Mesendoderm (in vitro differentiated cells): ENCODE data around the gene TNK2.

Experiments used
- DNase-seq: peaks from one replicate; pipeline ENCODE4 v3.0.0; 2013
- H2AK5ac ChIP-seq: 2 replicates; pipeline ENCODE4 v1.6.1; 2013; ENCODE audit warnings: low read length, inconsistent platforms
- H2BK120ac ChIP-seq: 2 replicates; pipeline ENCODE4 v1.6.1; 2013; ENCODE audit warnings: low read depth, mild to moderate bottlenecking, low read length, moderate library complexity, mixed read lengths
- H2BK15ac ChIP-seq: replicated peaks from 2 replicates; pipeline ENCODE4 v1.6.1; 2013; ENCODE audit warnings: low read depth, mild to moderate bottlenecking, moderate library complexity
- H2BK5ac ChIP-seq: 2 replicates; pipeline ENCODE4 v1.6.1; 2013; ENCODE audit warnings: low read length, inconsistent platforms
- H3K18ac ChIP-seq: 2 replicates; pipeline ENCODE4 v1.6.1; 2013; ENCODE audit warnings: mild to moderate bottlenecking, low read length, mixed read lengths
- H3K23ac ChIP-seq: one replicate; pipeline ENCODE4 v1.6.1; 2013; ENCODE audit warnings: low read length
- H3K27ac ChIP-seq: 2 replicates; pipeline ENCODE4 v1.5.1; 2013; ENCODE audit warnings: low read depth, mild to moderate bottlenecking, inconsistent platforms, low read length, moderate library complexity
- H3K27me3 ChIP-seq: 2 replicates; pipeline ENCODE4 v1.6.1; 2013; ENCODE audit warnings: low read length, control low read depth, mild to moderate bottlenecking, inconsistent platforms; ENCODE audit not compliant: insufficient read depth, poor library complexity
- H3K36me3 ChIP-seq: 2 replicates; pipeline ENCODE4 v1.6.1; 2013; ENCODE audit warnings: low read length, inconsistent platforms; ENCODE audit not compliant: control insufficient read depth, insufficient read depth
- H3K4ac ChIP-seq: one replicate; pipeline ENCODE4 v1.6.1; 2013; ENCODE audit warnings: low read depth, mild to moderate bottlenecking, low read length, moderate library complexity
- H3K4me1 ChIP-seq: 2 replicates; pipeline ENCODE4 v1.6.1; 2013; ENCODE audit warnings: low read depth, low read length, inconsistent platforms; ENCODE audit not compliant: control insufficient read depth
- H3K4me2 ChIP-seq: 2 replicates; pipeline ENCODE4 v1.6.1; 2013; ENCODE audit warnings: low read length
- H3K4me3 ChIP-seq: 2 replicates; pipeline ENCODE4 v1.5.1; 2013; ENCODE audit warnings: mild to moderate bottlenecking, low read length
- H3K56ac ChIP-seq: one replicate; pipeline ENCODE4 v1.6.1; 2013; ENCODE audit warnings: low read length
- H3K79me1 ChIP-seq: 2 replicates; pipeline ENCODE4 v1.6.1; 2013; ENCODE audit warnings: low read length, inconsistent platforms
- H3K79me2 ChIP-seq: 2 replicates; pipeline ENCODE4 v1.6.1; 2013; ENCODE audit warnings: mild to moderate bottlenecking, low read length; ENCODE audit not compliant: control insufficient read depth, insufficient read depth
- H3K9ac ChIP-seq: 2 replicates; pipeline ENCODE4 v1.6.1; 2013; ENCODE audit warnings: low read length, inconsistent platforms
- H4K5ac ChIP-seq: one replicate; pipeline ENCODE4 v1.6.1; 2013; ENCODE audit warnings: low read length
- H4K8ac ChIP-seq: one replicate; pipeline ENCODE4 v1.6.1; 2013; ENCODE audit warnings: low read depth, mild to moderate bottlenecking, control low read depth, low read length, moderate library complexity
- WGBS: extraction: QIAGEN DNeasy Blood & Tissue Kit; methylation state at CpG from one replicate; pipeline ENCODE4 v1.1.7; 2013; ENCODE audit warnings: low lambda C conversion rate, missing lambda C conversion rate; ENCODE audit not compliant: insufficient coverage; ENCODE audit errors: extremely low coverage; 5-methylcytosine and 5-hydroxymethylcytosine counted together

Gene TNK2

DNA sequence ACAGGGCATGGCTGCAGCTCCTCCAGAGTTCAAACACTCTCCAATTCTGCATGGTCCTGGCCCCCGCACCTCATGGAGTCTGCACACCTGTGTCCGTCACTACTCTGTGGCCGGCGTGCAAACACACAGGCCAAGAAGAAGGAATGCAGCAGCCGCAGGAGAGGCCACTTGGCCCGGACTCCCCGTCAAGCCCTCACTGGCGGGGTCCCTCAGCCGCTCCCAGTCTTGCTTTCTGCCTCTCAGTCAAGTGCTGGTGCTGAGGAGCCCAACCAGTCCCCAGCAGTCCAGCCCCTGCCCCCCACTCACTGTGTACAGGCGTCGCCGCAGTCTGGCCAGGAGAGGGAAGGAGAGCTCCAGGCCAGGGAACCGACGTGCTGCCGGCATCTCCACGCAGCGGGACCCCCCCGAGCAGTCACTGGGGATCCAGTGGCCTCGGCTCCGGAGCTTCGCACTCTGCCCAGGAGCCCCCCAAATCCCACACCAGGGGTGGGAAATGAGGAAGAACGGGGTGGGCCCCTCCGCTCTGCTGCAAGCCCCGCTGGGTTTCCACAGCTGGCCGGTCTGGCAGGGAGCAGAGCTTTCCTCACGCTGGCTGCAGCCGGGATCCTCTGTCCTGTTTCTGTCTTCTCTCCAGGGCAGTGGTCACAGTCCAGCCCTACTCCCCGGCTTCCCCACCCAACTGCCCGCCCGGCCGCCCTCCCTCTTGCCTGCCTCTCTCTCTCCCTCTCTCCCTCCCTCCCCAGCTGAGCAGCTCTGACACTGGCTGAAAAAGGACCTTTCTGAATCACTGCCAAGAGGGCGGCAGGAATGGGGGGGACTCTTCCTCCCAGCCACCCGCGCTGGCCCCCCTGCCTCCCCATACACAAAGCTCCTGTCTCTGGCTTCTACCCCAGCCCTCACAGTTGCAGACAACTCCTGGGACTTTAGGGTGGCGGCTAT, 16.0 kb downstream of the TNK2 start:
- Histone ChIP-seq H2AK5ac (no peak overlapping the region), H3K79me2 (no peaks in the 10 kb centered on the region), H3K23ac (no peak overlapping the region), H3K18ac (peak overlapping the region; percentile 0), H3K36me3 (peaks cover 2% of the 10 kb centered on the region), H3K27me3 (no peaks in the 10 kb centered on the region), H3K4ac (no peak overlapping the region), H3K56ac (peak overlapping the region; percentile 26), H3K79me1 (peaks cover 3% of the 10 kb centered on the region), H2BK120ac (no peak overlapping the region), H3K4me1 (peaks cover 9% of the 10 kb centered on the region), H3K9ac (no peak overlapping the region), H2BK15ac (no peak overlapping the region), H2BK5ac (no peak overlapping the region), H4K5ac (no peak overlapping the region), H3K27ac (no peak overlapping the region), H3K4me2 (no peak overlapping the region), H3K4me3 (no peak overlapping the region), H4K8ac (no peak overlapping the region)
- no peak for DNase-seq
- no CpG with 5 or more reads among the region's 35 CpGs for WGBS

GRCh38 chr3:195891431-195892104, 16.8 kb downstream of the TNK2 start:
- Histone ChIP-seq H3K79me1 (peaks cover 3% of the 10 kb centered on the region), H3K27ac (no peak overlapping the region), H3K36me3 (peaks cover 2% of the 10 kb centered on the region), H2BK5ac (no peak overlapping the region), H3K56ac (no peak overlapping the region), H3K79me2 (no peaks in the 10 kb centered on the region), H3K27me3 (no peaks in the 10 kb centered on the region), H3K4me3 (no peak overlapping the region), H3K18ac (no peak overlapping the region), H3K4me2 (no peak overlapping the region), H3K23ac (no peak overlapping the region), H4K5ac (no peak overlapping the region), H3K9ac (no peak overlapping the region), H3K4ac (no peak overlapping the region), H4K8ac (no peak overlapping the region), H2BK120ac (no peak overlapping the region), H3K4me1 (peaks cover 8% of the 10 kb centered on the region), H2AK5ac (no peak overlapping the region), H2BK15ac (no peak overlapping the region)
- no CpG with 5 or more reads among the region's 19 CpGs for WGBS
- no peak for DNase-seq

DNA sequence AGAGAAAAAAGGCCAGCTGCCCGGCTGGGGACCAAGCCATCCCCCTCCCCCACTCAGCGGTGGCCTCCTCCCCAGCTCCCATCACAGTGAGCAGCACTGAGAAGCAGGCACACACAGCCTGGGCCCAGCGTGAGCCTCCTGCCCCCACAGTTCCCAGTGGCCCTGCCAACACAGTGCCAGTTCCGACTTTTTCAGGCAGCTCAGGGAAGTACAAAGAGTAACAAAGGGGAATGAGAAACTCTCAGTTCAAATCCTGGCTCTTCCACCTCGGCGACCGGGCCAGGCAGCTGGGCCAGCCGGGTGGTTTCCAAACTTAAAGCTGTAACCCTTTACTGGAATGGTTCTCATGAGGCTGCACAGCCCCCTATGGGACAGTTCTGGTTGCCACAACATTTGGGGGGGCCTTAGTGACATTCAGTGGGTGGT, 18.5 kb downstream of the TNK2 start:
- H3K18ac ChIP-seq: no peak overlapping the region
- no peaks in the 10 kb centered on the region for H3K27me3 ChIP-seq
- no CpG with 5 or more reads among the region's 8 CpGs for WGBS
- H3K27ac ChIP-seq: no peak overlapping the region
- peak overlapping the region; percentile 25 for H3K9ac ChIP-seq
- H4K5ac ChIP-seq: no peak overlapping the region
- H2BK120ac ChIP-seq: no peak overlapping the region
- peaks cover 9% of the 10 kb centered on the region for H3K4me1 ChIP-seq
- no peaks in the 10 kb centered on the region for H3K79me2 ChIP-seq
- H3K23ac ChIP-seq: no peak overlapping the region
- no peak overlapping the region for H3K4me3 ChIP-seq
- H4K8ac ChIP-seq: no peak overlapping the region
- DNase-seq: no peak
- no peak overlapping the region for H2BK15ac ChIP-seq
- peak overlapping the region; percentile 12 for H3K56ac ChIP-seq
- no peak overlapping the region for H2AK5ac ChIP-seq
- no peak overlapping the region for H3K4me2 ChIP-seq
- H3K4ac ChIP-seq: no peak overlapping the region
- peaks cover 2% of the 10 kb centered on the region for H3K36me3 ChIP-seq
- peaks cover 3% of the 10 kb centered on the region for H3K79me1 ChIP-seq
- H2BK5ac ChIP-seq: no peak overlapping the region

DNA sequence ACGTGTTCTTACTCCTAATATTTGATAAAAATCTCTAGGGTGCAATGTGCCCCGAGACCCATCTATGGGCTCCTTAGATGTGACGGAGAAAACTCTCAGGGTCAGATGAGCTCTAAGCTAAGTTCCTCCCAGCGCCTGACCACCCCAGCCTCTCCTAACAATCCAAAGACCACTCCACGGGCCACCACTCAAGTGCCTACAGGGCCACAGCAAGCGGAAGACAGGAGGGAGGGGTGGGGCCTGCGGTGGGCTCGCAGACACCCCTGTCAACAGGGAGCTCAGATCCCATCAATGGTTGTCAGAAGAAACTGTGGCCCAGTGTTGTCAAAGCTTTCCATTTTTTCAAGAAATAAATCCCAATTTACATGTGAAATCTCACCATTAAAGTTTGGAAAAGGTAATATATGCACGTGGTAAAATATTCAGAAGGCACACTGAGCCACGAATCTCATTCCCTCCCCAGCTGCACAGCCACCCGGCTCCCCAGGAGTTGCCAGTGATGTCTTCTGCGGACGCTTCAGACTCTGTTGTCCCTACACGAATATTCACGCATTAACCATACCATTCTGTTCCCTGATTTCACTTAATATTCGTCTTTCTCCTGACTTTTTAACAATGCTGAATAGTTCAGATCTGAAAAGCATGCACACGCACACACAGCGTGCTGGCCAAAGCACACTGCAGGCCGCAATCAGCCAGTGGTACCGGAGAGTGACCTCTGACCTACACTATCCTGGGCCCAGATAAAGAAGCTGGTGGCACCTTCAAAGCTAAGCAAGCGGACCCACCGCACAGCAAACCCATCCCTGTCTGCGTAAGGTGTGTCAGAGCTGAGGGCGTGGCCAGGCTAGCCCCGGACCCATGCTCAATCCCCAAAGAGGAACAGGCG, 19.1 kb downstream of the TNK2 start:
- Histone ChIP-seq H3K4me1 (peaks cover 7% of the 10 kb centered on the region), H3K79me1 (peaks cover 3% of the 10 kb centered on the region), H3K18ac (no peak overlapping the region), H2BK120ac (no peak overlapping the region), H3K9ac (no peak overlapping the region), H3K27me3 (no peaks in the 10 kb centered on the region), H3K23ac (no peak overlapping the region), H3K4me3 (no peak overlapping the region), H4K5ac (no peak overlapping the region), H3K79me2 (no peaks in the 10 kb centered on the region), H2BK15ac (no peak overlapping the region), H3K27ac (no peak overlapping the region), H4K8ac (no peak overlapping the region), H2AK5ac (no peak overlapping the region), H3K56ac (peak overlapping the region; percentile 12), H2BK5ac (no peak overlapping the region), H3K4me2 (no peak overlapping the region), H3K4ac (no peak overlapping the region), H3K36me3 (peaks cover 2% of the 10 kb centered on the region)
- WGBS: 100% methylated on average over 3 of the region's 26 CpGs
- no peak for DNase-seq

- no peak overlapping the region for H2BK15ac ChIP-seq
Observed at GRCh38 chr3:195888311-195888761, 20.0 kb downstream of the TNK2 start.

More at GRCh38 chr3:195888311-195888761, 20.0 kb downstream of the TNK2 start:
- H3K79me1 ChIP-seq: peaks cover 3% of the 10 kb centered on the region
- H3K56ac ChIP-seq: no peak overlapping the region
- H3K23ac ChIP-seq: no peak overlapping the region
- H3K9ac ChIP-seq: no peak overlapping the region
- H3K18ac ChIP-seq: no peak overlapping the region
- no peak overlapping the region for H2AK5ac ChIP-seq
- H3K4ac ChIP-seq: no peak overlapping the region
- H3K79me2 ChIP-seq: no peaks in the 10 kb centered on the region
- no peak overlapping the region for H4K5ac ChIP-seq
- WGBS: no CpG with 5 or more reads among the region's 18 CpGs
- no peaks in the 10 kb centered on the region for H3K27me3 ChIP-seq
- H2BK5ac ChIP-seq: no peak overlapping the region
- H2BK120ac ChIP-seq: no peak overlapping the region
- peaks cover 7% of the 10 kb centered on the region for H3K4me1 ChIP-seq
- peaks cover 2% of the 10 kb centered on the region for H3K36me3 ChIP-seq
- no peak overlapping the region for H3K4me2 ChIP-seq
- no peak overlapping the region for H3K27ac ChIP-seq
- no peak overlapping the region for H3K4me3 ChIP-seq
- H4K8ac ChIP-seq: no peak overlapping the region
- no peak for DNase-seq
